Measurements from ENCODE around the gene ATXN2.
A peak's percentile ranks its signal among the peaks of the same experiment; 100 is the strongest.

The ATXN2 gene

DNA sequence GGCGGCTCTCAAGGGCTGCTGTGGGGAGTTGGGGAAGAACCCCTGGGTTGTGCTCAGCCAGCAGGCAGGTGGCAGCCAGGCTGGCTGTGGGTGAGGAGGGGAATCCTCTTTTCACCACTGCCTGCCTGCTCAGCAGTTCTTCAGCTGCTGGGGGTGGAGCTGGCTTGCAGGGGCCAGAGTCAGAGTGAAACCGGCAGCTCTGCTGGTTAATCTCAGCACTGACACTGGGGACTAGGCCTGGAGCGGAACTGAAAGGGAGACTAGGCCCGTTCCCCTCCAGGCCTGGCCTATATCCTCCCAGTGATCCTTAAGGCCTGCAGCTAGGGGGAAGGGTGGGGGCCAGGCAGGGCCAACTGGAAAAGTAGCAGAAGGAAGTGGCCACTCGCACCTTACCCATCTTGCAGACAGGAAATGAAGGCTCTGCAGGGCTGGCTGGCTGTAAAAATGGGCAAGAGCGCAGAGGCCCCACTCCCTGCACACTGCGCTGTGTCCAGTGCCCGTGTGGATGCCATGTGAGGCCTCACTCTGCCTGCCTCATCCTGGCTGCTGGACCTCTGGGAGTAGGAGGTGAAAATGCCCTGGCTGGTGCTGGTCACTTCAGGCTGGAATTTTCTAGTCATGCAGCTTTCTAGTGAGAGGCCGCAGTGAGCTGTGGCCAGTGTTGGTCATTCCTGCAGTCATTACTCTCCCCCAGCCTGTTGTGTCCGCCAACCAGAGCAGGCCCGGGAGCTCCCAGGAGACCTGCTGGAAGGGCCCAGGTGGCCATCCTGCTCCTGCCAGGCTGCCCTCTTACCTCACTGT is 154.0 kb downstream of the ATXN2 start:
- DNase-seq (ENCODE audit: low read depth): no peak
- H3K4me3 ChIP-seq (ENCODE audit: low read length): no peak overlapping the region
- TF ChIP-seq, protein P1, sequence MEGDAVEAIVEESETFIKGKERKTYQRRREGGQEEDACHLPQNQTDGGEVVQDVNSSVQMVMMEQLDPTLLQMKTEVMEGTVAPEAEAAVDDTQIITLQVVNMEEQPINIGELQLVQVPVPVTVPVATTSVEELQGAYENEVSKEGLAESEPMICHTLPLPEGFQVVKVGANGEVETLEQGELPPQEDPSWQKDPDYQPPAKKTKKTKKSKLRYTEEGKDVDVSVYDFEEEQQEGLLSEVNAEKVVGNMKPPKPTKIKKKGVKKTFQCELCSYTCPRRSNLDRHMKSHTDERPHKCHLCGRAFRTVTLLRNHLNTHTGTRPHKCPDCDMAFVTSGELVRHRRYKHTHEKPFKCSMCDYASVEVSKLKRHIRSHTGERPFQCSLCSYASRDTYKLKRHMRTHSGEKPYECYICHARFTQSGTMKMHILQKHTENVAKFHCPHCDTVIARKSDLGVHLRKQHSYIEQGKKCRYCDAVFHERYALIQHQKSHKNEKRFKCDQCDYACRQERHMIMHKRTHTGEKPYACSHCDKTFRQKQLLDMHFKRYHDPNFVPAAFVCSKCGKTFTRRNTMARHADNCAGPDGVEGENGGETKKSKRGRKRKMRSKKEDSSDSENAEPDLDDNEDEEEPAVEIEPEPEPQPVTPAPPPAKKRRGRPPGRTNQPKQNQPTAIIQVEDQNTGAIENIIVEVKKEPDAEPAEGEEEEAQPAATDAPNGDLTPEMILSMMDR (IDR thresholded peaks at IDR 0.05; ENCODE audit: insufficient read depth, low read depth, low read length, missing control alignments): no peak

DNA sequence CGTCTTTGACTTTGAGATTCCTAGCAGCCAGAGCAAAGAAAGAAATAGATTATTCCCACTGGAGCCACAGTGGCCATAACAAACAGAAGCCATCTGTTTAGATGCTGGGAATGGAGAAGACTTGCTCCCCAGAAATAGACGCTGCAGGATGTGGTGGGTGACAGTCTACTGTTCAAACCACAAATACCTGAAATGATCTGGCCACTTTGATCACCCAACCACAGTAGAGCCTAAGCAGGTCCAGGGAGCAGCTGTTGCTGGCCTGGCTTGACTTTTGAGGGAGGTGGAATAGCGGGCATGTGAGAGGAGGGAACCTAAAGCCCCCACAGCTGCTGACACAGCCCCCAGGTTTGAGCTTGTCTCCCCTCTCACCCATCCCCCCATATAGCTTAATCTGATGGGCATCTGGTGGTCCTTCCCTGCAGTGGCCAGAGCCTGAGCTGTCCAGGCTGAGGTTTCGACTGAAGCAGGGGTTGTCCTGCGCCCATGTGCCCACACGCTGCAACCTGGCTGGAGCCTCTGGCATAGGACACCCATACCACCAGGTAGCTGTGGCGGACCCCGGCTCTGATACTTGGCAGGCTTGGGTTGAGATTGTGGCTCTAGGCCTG is 154.7 kb downstream of the ATXN2 start:
- H3K4me3 ChIP-seq (ENCODE audit: low read length): no peak overlapping the region
- TF ChIP-seq, protein P1 (IDR thresholded peaks at IDR 0.05; ENCODE audit: insufficient read depth, low read depth, low read length, missing control alignments): no peak
- DNase-seq (ENCODE audit: low read depth): no peak

DNA sequence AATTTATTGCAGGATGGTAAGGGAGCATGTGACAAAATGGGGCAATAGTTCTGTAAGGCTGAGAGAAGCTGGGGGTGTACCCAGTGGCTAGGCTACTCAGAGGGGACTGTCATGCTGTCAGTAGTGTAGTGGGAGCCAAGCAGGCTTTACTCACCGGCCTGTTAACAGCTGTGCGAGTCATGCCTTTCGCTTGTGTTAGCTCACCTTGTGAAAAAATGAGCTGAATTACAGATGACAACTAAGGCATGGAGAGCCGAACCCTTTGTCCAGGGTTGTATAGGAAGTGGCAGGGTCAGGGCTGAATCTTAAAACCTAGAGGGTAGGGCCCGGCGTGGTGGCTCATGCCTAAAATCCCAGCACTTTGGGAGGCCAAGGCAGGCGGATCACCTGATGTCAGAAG is 155.5 kb downstream of the ATXN2 start:
- no peak overlapping the region for H3K4me3 ChIP-seq (ENCODE audit: low read length)
- TF ChIP-seq, protein P1 (IDR thresholded peaks at IDR 0.05; ENCODE audit: insufficient read depth, low read depth, low read length, missing control alignments): no peak
- DNase-seq (ENCODE audit: low read depth): peak; percentile 81

DNA sequence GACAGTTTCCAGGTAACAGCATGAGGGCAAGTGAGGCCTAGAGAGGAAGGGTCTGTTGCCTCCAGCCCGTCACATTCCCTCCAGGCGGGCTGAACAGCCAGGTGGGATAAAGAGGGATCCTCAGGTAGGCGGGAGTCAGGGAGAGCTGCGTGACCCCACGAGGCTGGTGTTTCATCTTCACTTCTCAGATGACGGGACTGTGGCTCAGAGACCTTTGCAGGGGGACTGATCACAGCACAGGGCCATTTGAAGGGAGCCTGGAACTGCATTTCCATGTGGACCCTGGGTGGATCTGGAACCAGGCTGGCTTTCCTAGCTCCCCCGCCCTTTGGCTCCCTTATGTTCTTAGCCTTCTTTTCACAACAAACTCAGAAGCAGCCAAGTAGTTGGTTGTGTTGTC is 156.0 kb downstream of the ATXN2 start:
- H3K4me3 ChIP-seq (ENCODE audit: low read length): no peak overlapping the region
- DNase-seq (ENCODE audit: low read depth): no peak
- TF ChIP-seq, protein P1 (IDR thresholded peaks at IDR 0.05; ENCODE audit: insufficient read depth, low read depth, low read length, missing control alignments): no peak

DNA sequence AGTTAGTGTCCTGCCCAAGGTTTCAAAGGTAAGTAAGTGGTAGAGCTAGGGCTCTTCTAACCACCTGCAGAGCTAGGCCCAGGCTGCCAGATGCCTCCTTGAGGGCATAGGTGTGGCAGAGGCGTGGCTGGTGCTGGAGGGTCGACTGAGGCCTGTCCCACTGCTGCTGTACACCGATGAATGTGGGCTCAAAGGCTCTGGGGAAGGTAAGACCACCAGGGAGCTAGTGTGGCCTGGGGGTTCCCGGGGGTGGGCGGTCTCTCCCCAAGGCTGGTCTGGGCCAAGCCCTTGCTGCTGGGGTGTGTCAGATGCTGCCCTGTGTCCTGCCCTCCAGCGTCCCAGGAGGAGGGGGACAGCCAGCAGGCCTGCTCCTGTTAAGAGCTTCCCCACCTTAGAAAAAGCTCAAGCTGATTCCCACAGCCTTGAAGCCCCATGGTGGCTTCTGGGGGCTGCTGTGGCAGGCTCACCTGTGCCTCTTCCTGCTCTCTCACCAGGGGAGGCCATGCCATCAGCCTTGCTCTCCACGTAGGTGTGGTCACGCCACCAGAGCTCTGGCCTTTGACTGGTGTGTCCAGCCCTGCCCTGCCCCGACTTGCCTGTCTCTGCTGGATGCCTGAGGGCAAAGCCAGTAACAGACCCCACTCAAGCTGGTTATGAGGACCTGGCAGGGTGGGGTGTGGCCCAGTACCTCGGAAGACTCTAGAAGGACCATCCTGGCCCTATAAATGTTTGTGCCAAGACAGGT is 156.6 kb downstream of the ATXN2 start:
- DNase-seq (ENCODE audit: low read depth): no peak
- TF ChIP-seq, protein P1 (IDR thresholded peaks at IDR 0.05; ENCODE audit: insufficient read depth, low read depth, low read length, missing control alignments): no peak

DNA sequence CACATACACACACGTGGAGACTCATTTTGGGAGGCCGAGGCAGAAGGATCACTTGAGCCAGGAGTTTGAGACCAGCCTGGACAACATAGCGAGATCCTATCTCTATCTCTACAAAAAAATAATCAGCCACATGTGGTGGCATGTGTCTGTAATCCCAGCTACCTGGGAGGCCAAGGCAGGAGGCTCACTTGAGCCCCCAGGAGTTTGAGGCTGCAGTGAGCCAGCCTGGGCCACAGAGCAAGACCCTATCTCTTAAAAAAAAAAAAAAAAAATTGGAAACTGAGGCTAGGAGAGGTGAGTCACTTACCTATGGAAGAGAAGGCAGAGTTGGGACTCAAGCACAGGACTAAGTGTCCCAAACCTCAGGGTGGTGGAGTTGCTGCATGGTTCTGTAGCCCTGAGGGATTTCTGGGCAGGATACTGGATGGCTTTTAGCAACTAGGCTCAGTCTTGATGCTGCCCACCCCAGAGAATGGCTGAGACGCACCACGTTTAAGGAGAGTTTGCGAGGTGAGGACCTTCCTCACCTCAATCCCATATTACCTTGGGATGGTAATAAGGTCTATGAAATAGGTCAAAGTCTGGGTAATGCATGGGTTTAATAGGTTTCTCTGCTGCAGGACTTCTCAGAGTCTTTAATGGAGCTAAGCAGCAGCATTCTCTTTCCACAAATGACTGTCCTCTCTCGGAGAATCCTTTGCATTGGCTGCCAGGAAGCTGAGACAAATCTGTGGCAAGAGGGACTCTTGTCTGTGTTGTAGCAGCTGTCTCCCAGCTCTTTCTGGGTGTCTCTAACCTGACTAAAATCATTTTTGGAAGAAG is 157.8 kb downstream of the ATXN2 start:
- TF ChIP-seq, protein P1 (IDR thresholded peaks at IDR 0.05; ENCODE audit: insufficient read depth, low read depth, low read length, missing control alignments): no peak
- DNase-seq (ENCODE audit: low read depth): no peak
- no peak overlapping the region for H3K4me3 ChIP-seq (ENCODE audit: low read length)

More for the DNA sequence above, 156.6 kb downstream of the ATXN2 start:
- H3K4me3 ChIP-seq (ENCODE audit: low read length): no peak overlapping the region
